Smooth muscle cell (in vitro differentiated cells): Measurements from ENCODE around the gene CFHR2. TPM values are rescaled to one million over a fixed set of nuclear protein-coding genes. Genes with fewer than 3 reads are reported as not detected.
"Not testable (repeated sequence)": the region's sequence is repeated elsewhere in the genome, so short reads cannot be mapped to it uniquely, and the experiment has no call there.

Experiments
- DNase-seq: peaks from one replicate; lab custom pipeline; 2025; ENCODE audit not compliant: unreplicated experiment; lab: John Stamatoyannopoulos, UW
- H2AFZ ChIP-seq: fragments of 200-600 bp; sonication (generic); 2 replicates; pipeline ENCODE4 v1.6.0; 2016; ENCODE audit warnings: antibody characterized with exemption, low read depth, mild to moderate bottlenecking
- H3F3A ChIP-seq: fragments of 200-600 bp; sonication (generic); 2 replicates; pipeline ENCODE4 v1.6.0; 2017; ENCODE audit warnings: antibody characterized with exemption, low read depth
- H3K27ac ChIP-seq: fragments of 200-600 bp; sonication (generic); 2 replicates; pipeline ENCODE4 v1.5.1; 2016; ENCODE audit warnings: low read depth, mild to moderate bottlenecking
- H3K27me3 ChIP-seq: fragments of 200-600 bp; sonication (generic); 2 replicates; pipeline ENCODE4 v1.6.1; 2016; ENCODE audit warnings: low read depth, mild to moderate bottlenecking
- H3K36me3 ChIP-seq: fragments of 200-600 bp; sonication (generic); 2 replicates; pipeline ENCODE4 v1.5.1; 2016; ENCODE audit warnings: low read depth
- H3K4me1 ChIP-seq: fragments of 200-600 bp; sonication (generic); 2 replicates; pipeline ENCODE4 v1.5.1; 2016; ENCODE audit warnings: low read depth
- H3K4me2 ChIP-seq: fragments of 200-600 bp; sonication (generic); 2 replicates; pipeline ENCODE4 v1.6.0; 2016; ENCODE audit warnings: mild to moderate bottlenecking
- H3K4me3 ChIP-seq: fragments of 200-600 bp; sonication (generic); 2 replicates; pipeline ENCODE4 v1.5.1; 2016; ENCODE audit warnings: mild to moderate bottlenecking
- H3K79me2 ChIP-seq: fragments of 200-600 bp; sonication (generic); 2 replicates; pipeline ENCODE4 v1.6.0; 2016; ENCODE audit warnings: low read depth, mild to moderate bottlenecking
- H3K9ac ChIP-seq: fragments of 200-600 bp; sonication (generic); 2 replicates; pipeline ENCODE4 v1.6.0; 2016; ENCODE audit warnings: low read depth
- H3K9me3 ChIP-seq: fragments of 200-600 bp; sonication (generic); replicated peaks from 2 replicates; pipeline ENCODE4 v1.5.1; 2016; ENCODE audit warnings: low read depth
- H4K20me1 ChIP-seq: fragments of 200-600 bp; sonication (generic); 2 replicates; pipeline ENCODE4 v1.6.0; 2016; ENCODE audit warnings: low read depth
- CTCF ChIP-seq: fragments of 200-600 bp; sonication (generic); IDR thresholded peaks from 2 replicates; pipeline ENCODE4 v1.5.1; 2017; ENCODE audit warnings: borderline replicate concordance, mild to moderate bottlenecking, antibody characterized with exemption; ENCODE audit not compliant: insufficient read depth, poor library complexity, severe bottlenecking
- WGBS: methylation state at CpG from one replicate; pipeline ENCODE4 v1.1.7; 2016; ENCODE audit warnings: low lambda C conversion rate; 5-methylcytosine and 5-hydroxymethylcytosine counted together
- polyA plus RNA-seq: library from polyadenylated mRNA; unstranded; fragments of >200 nt; fragmentation: Nextera tagmentation; extraction: Ambion mirVana; gene quantifications from 2 replicates; pipeline ENCODE4 v1.2.1, GENCODE V29; 2016
- total RNA-seq: library from RNA; depleted of rRNA; stranded (reverse); fragments of >200 nt; gene quantifications from 2 replicates; pipeline ENCODE4 v1.2.3, GENCODE V29; 2014

CFHR2 gene
- total RNA-seq (not detected in 2 replicates), polyA plus RNA-seq (not detected in 2 replicates)

- not testable (repeated sequence) for H3K27ac ChIP-seq, H4K20me1 ChIP-seq, H3K9ac ChIP-seq, H3F3A ChIP-seq, H3K27me3 ChIP-seq, H3K79me2 ChIP-seq, H3K4me2 ChIP-seq, H3K4me1 ChIP-seq, DNase-seq, H3K36me3 ChIP-seq, H3K9me3 ChIP-seq, H2AFZ ChIP-seq, H3K4me3 ChIP-seq
- WGBS: no CpG with 5 or more reads among the region's 1 CpG
Measured at GRCh38 chr1:196943568-196943967, at the start of gene CFHR2. Gene CFHR2, plus strand, starts transcription at chr1:196943738. Its CDS starts 143 bp downstream, at chr1:196943881.

DNA sequence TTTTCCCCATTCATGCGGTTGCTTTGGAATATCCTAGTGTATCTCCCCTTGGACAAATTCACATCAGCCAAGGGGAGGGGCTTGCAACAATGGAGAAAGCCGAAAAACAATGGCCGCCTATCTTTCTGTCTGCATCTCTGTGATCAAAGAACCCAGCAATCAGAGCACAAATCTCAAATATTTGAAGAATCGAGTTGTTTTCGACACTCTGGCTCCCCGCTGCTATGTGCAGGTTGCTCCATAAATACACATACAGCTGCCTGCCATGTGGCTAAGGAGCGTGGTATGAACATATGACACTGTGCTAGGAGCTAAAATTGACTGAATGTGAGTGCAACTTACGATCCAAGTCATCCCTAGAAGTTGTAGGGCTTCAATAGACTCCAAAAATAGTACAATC is 47.2 kb upstream of the CFHR2 start:
- Histone ChIP-seq H3K36me3 (no peaks in the 10 kb centered on the region), H3K27me3 (no peaks in the 10 kb centered on the region), H3K4me3 (no peak overlapping the region), H3F3A (no peaks in the 10 kb centered on the region), H3K9ac (no peak overlapping the region), H3K27ac (no peak overlapping the region), H4K20me1 (no peaks in the 10 kb centered on the region), H3K4me1 (no peaks in the 10 kb centered on the region), H3K79me2 (no peaks in the 10 kb centered on the region), H2AFZ (no peak overlapping the region), H3K9me3 (no peaks in the 10 kb centered on the region), H3K4me2 (no peak overlapping the region)
- WGBS: 79% methylated on average over 8 of the region's 8 CpGs
- DNase-seq: no peak
- no peak for TF ChIP-seq CTCF

GRCh38 chr1:196897158-196897828 is 46.2 kb upstream of the CFHR2 start:
- Histone ChIP-seq H3K4me2 (peak overlapping the region; percentile 21), H3K9me3 (no peaks in the 10 kb centered on the region)

DNA sequence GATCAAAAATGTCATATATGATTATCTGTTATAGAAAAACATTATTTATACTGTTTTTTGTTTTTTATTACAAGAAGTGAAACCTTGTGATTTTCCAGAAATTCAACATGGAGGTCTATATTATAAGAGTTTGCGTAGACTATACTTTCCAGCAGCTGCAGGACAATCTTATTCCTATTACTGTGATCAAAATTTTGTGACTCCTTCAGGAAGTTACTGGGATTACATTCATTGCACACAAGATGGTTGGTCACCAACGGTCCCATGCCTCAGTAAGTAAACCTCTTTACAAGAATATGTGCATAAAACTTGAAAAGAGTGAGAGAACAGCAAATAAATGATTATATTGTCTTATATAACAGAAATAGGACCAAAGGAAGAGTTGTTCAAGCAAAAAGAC is 41.2 kb upstream of the CFHR2 start:
- Histone ChIP-seq H3K4me1 (no peaks in the 10 kb centered on the region), H3K79me2 (no peaks in the 10 kb centered on the region), H3K4me3 (no peak overlapping the region), H3F3A (no peaks in the 10 kb centered on the region), H3K9me3 (no peaks in the 10 kb centered on the region), H2AFZ (no peak overlapping the region), H3K27me3 (no peaks in the 10 kb centered on the region), H3K36me3 (no peaks in the 10 kb centered on the region), H3K9ac (no peak overlapping the region), H4K20me1 (no peaks in the 10 kb centered on the region), H3K4me2 (no peak overlapping the region), H3K27ac (no peak overlapping the region)
- WGBS: 90% methylated on average over 2 of the region's 2 CpGs
- TF ChIP-seq CTCF: no peak
- no peak for DNase-seq

More at GRCh38 chr1:196897158-196897828, 46.2 kb upstream of the CFHR2 start:
- no peak for TF ChIP-seq CTCF
- H4K20me1 ChIP-seq: no peaks in the 10 kb centered on the region
- no peaks in the 10 kb centered on the region for H3K4me1 ChIP-seq
- H3K27me3 ChIP-seq: no peaks in the 10 kb centered on the region
- no peaks in the 10 kb centered on the region for H3K79me2 ChIP-seq
- H3F3A ChIP-seq: no peaks in the 10 kb centered on the region
- 67% methylated on average over 26 of the region's 26 CpGs for WGBS
- no peak overlapping the region for H2AFZ ChIP-seq
- no peaks in the 10 kb centered on the region for H3K36me3 ChIP-seq
- H3K9ac ChIP-seq: no peak overlapping the region
- no peak overlapping the region for H3K4me3 ChIP-seq
- no peak overlapping the region for H3K27ac ChIP-seq
- no peak for DNase-seq
